GM18502 (cell line): ENCODE results near the gene CA6.
"Not testable (repeated sequence)": the region's sequence is repeated elsewhere in the genome, so short reads cannot be mapped to it uniquely, and the experiment has no call there.

Experiments
- ATAC-seq: cut with Tn5 transposase; IDR thresholded peaks from one replicate; pipeline ENCODE4 v1.9.1; 2021; ENCODE audit warnings: mild to moderate bottlenecking; ENCODE audit not compliant: unreplicated experiment, poor library complexity

Gene CA6

GRCh38 chr1:8966606-8967005 is 20.9 kb downstream of the CA6 start:
- no peak for ATAC-seq

GRCh38 chr1:8968902-8969301 is 23.2 kb downstream of the CA6 start:
- ATAC-seq, result not testable (repeated sequence)

DNA sequence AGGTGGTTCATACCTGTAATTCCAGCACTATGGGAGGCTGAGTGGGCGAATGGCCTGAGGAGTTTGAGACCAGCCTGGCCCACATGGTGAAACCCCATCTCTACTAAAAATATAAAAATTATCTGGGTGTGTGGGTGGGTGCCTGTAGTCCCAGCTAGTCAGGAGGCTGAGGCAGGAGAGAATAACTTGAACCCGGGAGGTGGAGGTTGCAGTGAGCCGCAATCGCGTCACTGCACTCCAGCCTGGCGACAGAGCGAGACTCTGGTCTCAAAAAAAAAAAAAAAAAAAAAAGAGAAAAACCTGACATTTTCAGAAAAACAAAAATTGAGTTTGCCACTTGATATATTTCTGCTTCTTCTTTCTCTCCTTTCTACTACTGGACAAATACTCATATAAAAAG is 24.3 kb downstream of the CA6 start:
- no peak for ATAC-seq

DNA sequence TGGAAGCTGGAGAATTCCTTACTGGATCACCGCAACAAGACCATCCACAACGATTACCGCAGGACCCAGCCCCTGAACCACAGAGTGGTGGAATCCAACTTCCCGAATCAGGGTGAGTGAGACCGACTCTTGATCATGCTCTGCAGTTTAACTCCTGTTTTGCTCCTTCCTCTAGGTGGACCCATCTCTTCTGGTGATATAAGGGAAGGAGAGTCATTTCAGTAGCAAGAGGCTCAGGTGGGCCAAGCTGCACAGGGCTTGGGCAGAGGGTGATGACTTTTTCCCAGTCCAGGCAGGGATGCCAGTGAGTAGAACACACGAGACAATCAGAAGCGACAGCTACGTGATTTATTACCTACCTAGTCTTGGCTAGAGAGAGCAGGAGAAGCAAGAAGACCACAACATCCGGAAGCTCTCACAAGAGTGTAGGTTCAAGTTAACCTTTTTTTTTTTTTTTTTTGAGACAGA is 25.2 kb downstream of the CA6 start:
- ATAC-seq, result no peak

GRCh38 chr1:8974551-8974950 is 28.9 kb downstream of the CA6 start:
- no peak for ATAC-seq

GRCh38 chr1:8976338-8976737 is 30.7 kb downstream of the CA6 start:
- ATAC-seq, result no peak

DNA sequence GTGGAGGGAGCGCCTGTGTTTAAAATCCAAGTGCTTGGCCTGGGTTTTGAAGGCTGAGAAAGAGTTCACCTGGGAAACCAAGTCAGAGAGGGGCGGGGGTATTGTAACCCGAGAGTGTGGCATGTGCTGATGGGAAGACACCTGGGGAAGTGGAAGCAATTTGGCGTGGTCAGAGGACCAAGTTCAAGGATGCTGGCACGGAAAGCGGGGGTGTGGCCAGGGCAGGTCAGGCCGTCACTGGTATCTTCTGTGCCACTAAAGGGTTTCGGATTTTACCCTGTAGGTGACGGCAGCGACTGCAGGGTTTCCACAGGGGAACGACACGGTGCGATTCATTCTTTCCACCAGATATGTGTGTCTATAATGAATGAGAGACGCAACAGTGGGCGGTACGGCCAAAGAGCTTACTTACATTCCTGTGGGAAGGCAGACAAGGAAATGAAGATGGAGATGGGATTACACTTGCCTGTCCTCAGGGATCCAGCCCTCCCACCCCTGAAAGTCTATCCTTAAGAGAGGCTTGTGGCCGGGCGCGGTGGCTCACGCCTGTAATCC is 31.3 kb downstream of the CA6 start:
- ATAC-seq, result no peak

DNA sequence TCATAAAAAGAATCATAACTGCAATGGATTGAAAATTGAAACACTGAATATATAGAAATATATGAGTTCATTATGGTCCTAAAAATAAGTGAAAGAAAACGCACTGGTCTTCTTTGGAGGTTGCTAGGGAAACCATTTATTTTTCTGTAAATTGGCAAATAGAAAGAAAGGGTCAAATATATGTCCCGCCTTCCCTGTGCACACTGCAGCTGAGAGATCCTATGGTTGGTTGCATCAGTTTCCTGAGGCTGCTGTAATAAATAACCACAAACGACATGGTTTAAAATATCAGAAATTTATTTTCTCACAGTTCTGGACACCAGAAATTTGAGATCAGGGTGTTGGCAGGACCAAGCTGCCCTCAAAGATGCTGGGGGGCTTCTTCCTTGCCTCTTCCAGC is 35.0 kb downstream of the CA6 start:
- ATAC-seq, result no peak

DNA sequence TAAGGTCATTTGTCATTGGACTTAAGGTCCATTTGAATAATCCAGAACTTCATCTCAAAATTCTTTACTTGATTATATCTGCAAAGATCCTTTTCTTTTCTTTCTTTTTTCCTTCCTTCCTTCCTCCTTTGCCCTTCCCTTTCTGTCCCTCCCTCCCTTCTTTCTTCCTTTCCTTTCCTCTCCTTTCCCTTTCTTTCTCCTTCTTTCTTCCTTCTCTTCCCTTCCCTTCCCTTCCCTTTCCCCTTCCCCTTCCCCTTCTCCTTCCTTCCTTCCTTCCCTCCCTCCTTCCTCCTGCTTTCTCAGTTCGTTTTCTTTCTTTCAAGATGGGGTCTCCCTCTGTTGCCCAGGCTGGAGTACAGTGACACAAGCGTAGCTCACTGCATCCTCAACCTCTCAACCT is 35.5 kb downstream of the CA6 start:
- ATAC-seq, result no peak

DNA sequence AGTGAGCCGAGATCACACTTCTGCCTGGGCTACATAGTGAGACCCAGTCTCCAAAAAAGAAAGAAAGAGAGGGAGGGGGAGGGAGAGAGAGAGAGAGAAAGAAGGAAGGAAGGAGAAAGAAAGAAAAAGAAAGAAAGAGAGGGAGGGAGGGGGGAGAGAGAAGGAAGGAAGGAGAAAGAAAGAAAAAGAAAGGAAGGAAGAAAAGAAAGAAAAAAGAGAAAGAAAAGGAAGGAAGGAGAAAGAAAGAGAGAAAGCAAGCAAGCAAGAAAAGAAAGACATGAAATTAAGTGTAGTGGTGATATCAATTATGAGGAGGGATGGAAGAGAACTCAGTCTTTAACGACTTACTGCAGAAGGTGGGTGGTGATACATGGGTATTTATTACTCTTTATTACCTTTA is 38.5 kb downstream of the CA6 start:
- ATAC-seq, result no peak

- ATAC-seq, result no peak
Measured at GRCh38 chr1:8984990-8985389, 39.3 kb downstream of the CA6 start.

GRCh38 chr1:8985915-8986813 is 40.5 kb downstream of the CA6 start:
- no peak for ATAC-seq

DNA sequence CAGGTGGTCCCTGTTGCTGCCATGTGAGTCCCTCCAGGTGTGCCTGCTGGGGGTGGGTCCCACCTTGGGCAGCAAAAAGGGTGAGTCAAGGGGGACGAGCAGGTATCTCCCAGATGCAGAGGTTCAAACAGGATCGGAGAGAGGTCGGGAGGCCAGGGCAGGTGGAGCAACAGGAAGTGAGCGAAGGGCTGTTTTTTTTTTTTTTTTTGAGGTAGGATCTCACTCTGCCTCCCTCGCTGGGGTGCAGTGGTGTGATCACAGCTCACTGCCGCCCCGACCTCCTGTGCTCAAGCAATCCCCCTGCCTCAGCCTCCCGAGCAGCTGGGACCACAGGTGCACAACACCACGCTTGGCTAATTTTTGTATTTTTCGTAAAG is 41.1 kb downstream of the CA6 start:
- no peak for ATAC-seq

DNA sequence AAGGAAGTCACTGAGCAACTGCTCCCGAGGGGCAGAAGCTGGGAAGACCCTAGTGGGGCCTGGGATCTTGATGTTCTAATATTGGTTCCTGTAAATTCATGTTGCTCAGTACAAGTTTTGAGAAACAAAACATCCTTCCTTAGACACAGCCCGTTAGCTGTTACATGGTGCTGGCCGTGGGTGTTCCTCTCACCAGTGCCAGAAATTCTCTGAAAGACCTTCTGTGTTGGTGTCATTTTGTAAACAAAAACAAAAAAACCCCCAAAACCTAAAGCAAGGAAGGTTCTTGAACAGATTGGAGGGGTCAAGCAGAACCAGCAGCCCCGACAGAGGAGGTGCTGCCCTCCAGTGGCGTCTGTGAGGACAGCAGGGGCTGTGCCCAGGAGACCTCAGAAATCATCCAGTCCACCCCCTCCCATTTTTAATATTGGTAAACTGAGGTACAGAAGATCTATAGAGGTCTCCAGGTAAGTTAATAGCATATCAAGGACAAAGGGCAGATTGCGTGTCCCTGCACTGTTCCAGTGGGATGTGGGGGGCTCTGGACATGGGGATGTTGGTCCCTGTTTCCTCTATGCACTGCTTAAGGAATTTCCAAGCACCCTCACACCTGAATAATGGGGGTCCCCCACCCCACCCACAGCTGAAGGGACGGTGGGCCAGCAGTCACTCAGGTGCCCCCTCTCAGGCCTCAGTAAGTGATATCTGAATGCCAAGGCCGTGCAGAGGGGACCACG is 42.4 kb downstream of the CA6 start:
- ATAC-seq, result no peak

DNA sequence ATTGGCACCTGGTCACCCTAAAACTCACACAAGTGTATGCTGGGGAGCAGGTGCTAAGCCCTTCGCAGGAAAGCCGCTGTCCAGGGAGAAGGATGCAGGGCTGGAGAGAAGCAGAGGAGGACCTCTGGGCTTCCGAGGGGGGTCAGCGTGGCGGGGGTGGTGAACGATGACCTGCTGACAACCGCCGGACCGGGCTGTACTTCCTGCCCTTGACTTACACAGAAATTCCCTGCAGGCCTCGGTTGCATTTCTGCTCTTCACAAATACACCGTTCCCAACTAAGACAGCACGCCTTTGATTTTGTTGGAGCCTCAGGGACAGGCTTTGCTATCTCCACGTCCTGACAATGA is 42.9 kb downstream of the CA6 start:
- ATAC-seq, result no peak

- no peak for ATAC-seq
Measured at GRCh38 chr1:8989061-8989460, 43.4 kb downstream of the CA6 start.

DNA sequence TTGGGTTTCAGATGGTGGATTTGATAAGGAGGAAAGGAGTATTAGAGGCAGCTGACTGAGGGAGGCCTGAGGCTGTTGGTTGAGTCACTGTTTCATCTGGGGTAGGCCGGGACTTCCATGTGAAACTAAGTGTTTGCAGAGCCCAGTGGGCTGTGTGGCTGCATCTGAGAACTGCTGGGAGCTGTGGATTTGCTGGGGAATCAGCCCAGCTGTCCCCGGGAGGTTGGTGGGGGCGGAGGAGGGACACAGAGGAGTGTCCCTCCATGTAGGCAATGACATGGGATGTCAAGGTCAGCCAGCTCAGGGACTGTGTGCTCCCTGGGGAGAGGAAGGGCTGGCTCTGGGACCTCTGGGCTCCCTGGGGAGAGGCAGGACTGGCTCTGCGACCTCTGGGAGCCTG is 44.2 kb downstream of the CA6 start:
- no peak for ATAC-seq

- ATAC-seq, result no peak
Measured at GRCh38 chr1:8992936-8993687, 47.4 kb downstream of the CA6 start.

DNA sequence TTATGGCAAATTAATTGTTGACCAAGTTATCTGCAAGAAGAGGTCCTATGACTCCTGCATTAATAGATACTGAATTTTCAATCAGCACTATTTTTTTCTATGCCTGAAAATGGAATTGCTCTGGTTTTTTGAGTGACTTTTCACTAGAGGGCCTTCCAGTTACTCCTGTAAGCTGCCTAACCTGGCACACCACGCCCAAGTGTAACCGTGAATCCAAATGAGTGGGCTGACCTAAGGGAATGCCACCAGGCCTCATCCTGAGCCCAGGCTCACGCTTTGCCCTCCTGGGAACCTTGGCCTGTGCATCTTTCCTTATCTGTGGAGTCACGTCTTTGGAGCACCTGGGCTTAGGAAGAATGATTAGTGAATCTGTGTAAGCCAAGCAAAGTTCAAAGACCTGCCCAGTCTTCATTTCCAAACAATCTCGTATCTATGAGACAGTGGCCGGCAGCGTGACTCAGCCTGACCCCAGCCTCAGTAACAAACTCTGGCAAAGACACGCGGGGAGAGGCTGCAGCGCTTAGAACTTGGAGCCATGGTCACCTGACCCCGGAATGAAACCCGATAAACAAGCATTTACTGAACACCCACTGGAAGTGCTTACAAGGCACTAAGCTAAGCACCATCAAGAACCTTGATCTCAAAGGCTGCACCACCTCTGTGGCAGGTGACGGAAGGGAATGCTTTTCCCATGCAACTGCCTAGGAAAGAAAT is 48.5 kb downstream of the CA6 start:
- ATAC-seq, result not testable (repeated sequence)
